Calu3 (cell line): ENCODE data around the gene ABHD17A. TPM values are rescaled to one million over a fixed set of nuclear protein-coding genes. Genes with fewer than 3 reads are reported as not detected.

Experiments
- BruUV-seq: library from RNA; stranded (reverse); fragments of 400-500 nt; replicated peaks from 2 replicates; lab custom pipeline; 2021; lab: Mats Ljungman, UMichigan
- CTCF ChIA-PET: fragments of 300-600 bp; sonication (Branson Sonifier 250); formaldehyde crosslinking; loops from one replicate; lab custom pipeline; 2022; ENCODE audit warnings: antibody characterized with exemption; lab: Charles Lee
- DNase-seq: peaks from one replicate; pipeline ENCODE4 v3.0.0; 2022
- H3K27ac Mint-ChIP-seq: one replicate; pipeline ENCODE4 v1.8.0; 2022; ENCODE audit warnings: mixed read lengths; ENCODE audit not compliant: unreplicated experiment
- H3K27me3 Mint-ChIP-seq: one replicate; pipeline ENCODE4 v1.8.0; 2022; ENCODE audit warnings: mixed read lengths; ENCODE audit not compliant: unreplicated experiment
- H3K36me3 Mint-ChIP-seq: one replicate; pipeline ENCODE4 v1.8.0; 2022; ENCODE audit warnings: mild to moderate bottlenecking, moderate library complexity, mixed read lengths; ENCODE audit not compliant: insufficient read depth, unreplicated experiment
- H3K4me1 Mint-ChIP-seq: one replicate; pipeline ENCODE4 v1.8.0; 2022; ENCODE audit warnings: mild to moderate bottlenecking, low read depth, mixed read lengths; ENCODE audit not compliant: unreplicated experiment
- H3K4me3 Mint-ChIP-seq: one replicate; pipeline ENCODE4 v1.8.0; 2022; ENCODE audit warnings: mild to moderate bottlenecking, low read depth, moderate library complexity, mixed read lengths; ENCODE audit not compliant: unreplicated experiment
- H3K9me3 Mint-ChIP-seq: one replicate; pipeline ENCODE4 v1.8.0; 2022; ENCODE audit warnings: low read depth, mixed read lengths; ENCODE audit not compliant: unreplicated experiment
- CTCF ChIP-seq: fragments of 200-600 bp; IDR thresholded peaks from one replicate; pipeline ENCODE4 v1.8.0; 2022; ENCODE audit warnings: antibody characterized with exemption; ENCODE audit not compliant: unreplicated experiment
- intact Hi-C: fragments of 100-400 bp; cut with micrococcal nuclease; formaldehyde crosslinking; loops from one replicate; pipeline ENCODE4 v1.10.0; 2022; ENCODE audit not compliant: unreplicated experiment
- total RNA-seq: library from RNA; stranded (reverse); gene quantifications from 2 replicates; pipeline ENCODE4 v1.2.3, GENCODE V29; 2022

ABHD17A gene
- total RNA-seq, 1 experiment from 2014 or later: 35.2 TPM

GRCh38 chr19:1849886-1850398, 35.4 kb downstream of the ABHD17A start:
- Mint-ChIP-seq H3K27me3 (no peaks in the 10 kb centered on the region), H3K4me1 (peaks cover 8% of the 10 kb centered on the region), H3K4me3 (no peak overlapping the region), H3K36me3 (peaks cover 44% of the 10 kb centered on the region), H3K9me3 (no peaks in the 10 kb centered on the region), H3K27ac (no peak overlapping the region)
- DNase-seq: no peak
- no TSS peak for BruUV-seq
- CTCF ChIA-PET: no interaction called here
- intact Hi-C loops: no loop called here
- no peak for TF ChIP-seq CTCF

- H3K27me3 Mint-ChIP-seq: no peaks in the 10 kb centered on the region
- H3K27ac Mint-ChIP-seq: peak overlapping the region; percentile 92
- DNase-seq: no peak
- intact Hi-C loops: no loop called here
- peaks cover 47% of the 10 kb centered on the region for H3K36me3 Mint-ChIP-seq
- no peak overlapping the region for H3K4me3 Mint-ChIP-seq
- no TSS peak for BruUV-seq
- peaks cover 8% of the 10 kb centered on the region for H3K4me1 Mint-ChIP-seq
- no peak for TF ChIP-seq CTCF
- no peaks in the 10 kb centered on the region for H3K9me3 Mint-ChIP-seq
- CTCF ChIA-PET: no interaction called here
These were observed 36.2 kb downstream of the ABHD17A start for GRCh38 chr19:1849132-1849474.

GRCh38 chr19:1848399-1849131, 36.7 kb downstream of the ABHD17A start, which contains the start of gene REXO1:
TSS of gene REXO1 (minus strand) at chr19:1848483. CDS start at chr19:1848358, 125 bp downstream.
- DNase-seq: peak; percentile 92
- CTCF ChIA-PET: no interaction called here
- BruUV-seq: no TSS peak
- no peaks in the 10 kb centered on the region for H3K27me3 Mint-ChIP-seq
- peak; percentile 54 for TF ChIP-seq CTCF
- H3K36me3 Mint-ChIP-seq: peaks cover 47% of the 10 kb centered on the region
- no peaks in the 10 kb centered on the region for H3K9me3 Mint-ChIP-seq
- H3K4me1 Mint-ChIP-seq: peaks cover 8% of the 10 kb centered on the region
- peak within 1 kb of the TSS; percentile 96 for H3K4me3 Mint-ChIP-seq
- peak within 1 kb of the TSS; percentile 92 for H3K27ac Mint-ChIP-seq
- intact Hi-C loops: no loop called here

GRCh38 chr19:1847684-1848398, 37.5 kb downstream of the ABHD17A start:
- intact Hi-C loops: no loop called here
- CTCF ChIA-PET: no interaction called here
- peak overlapping the region; percentile 92 for H3K27ac Mint-ChIP-seq
- peak overlapping the region; percentile 96 for H3K4me3 Mint-ChIP-seq
- BruUV-seq: no TSS peak
- peaks cover 8% of the 10 kb centered on the region for H3K4me1 Mint-ChIP-seq
- H3K9me3 Mint-ChIP-seq: no peaks in the 10 kb centered on the region
- no peaks in the 10 kb centered on the region for H3K27me3 Mint-ChIP-seq
- DNase-seq: peak; percentile 55
- TF ChIP-seq CTCF: no peak
- H3K36me3 Mint-ChIP-seq: peaks cover 41% of the 10 kb centered on the region
